IMR-90 (cell line): ENCODE measurements around the gene NEK5. TPM values are rescaled to one million over a fixed set of nuclear protein-coding genes. Genes with fewer than 3 reads are reported as not detected.

Experiments
- ATAC-seq: fragments of 200-7000 bp; cut with Tn5 transposase; 2 replicates; pipeline ENCODE4 v1.9.1; 2020; ENCODE audit warnings: low read depth, mild to moderate bottlenecking, moderate library complexity
- BruUV-seq: library from RNA; stranded (reverse); fragments of 400-500 nt; replicated peaks from 2 replicates; lab custom pipeline; 2021; lab: Mats Ljungman, UMichigan
- CTCF ChIA-PET: fragments of 300-600 bp; formaldehyde crosslinking; extraction: SDS; loops from one replicate; lab custom pipeline; 2021; ENCODE audit warnings: antibody characterized with exemption; lab: Yijun Ruan, JAX
- POLR2A ChIA-PET: fragments of 300-600 bp; sonication (Branson Sonifier 250); formaldehyde crosslinking; loops from one replicate; lab custom pipeline; 2022; ENCODE audit warnings: antibody characterized with exemption; ENCODE audit not compliant: unreplicated experiment; lab: Charles Lee
- DNase-seq: peaks from one replicate; pipeline ENCODE4 v3.0.0; 2013
- H2AFZ ChIP-seq: replicated peaks from 2 replicates; pipeline ENCODE3; 2013; ENCODE audit warnings: low read length, mild to moderate bottlenecking; ENCODE audit not compliant: poor library complexity
- H2AK5ac ChIP-seq: 2 replicates; pipeline ENCODE4 v1.6.1; 2013; ENCODE audit warnings: low read depth, low read length, inconsistent platforms
- H2AK9ac ChIP-seq: replicated peaks from 2 replicates; pipeline ENCODE3; 2013; ENCODE audit warnings: mild to moderate bottlenecking, low read depth, low read length, moderate library complexity; ENCODE audit not compliant: poor library complexity
- H2BK120ac ChIP-seq: 2 replicates; pipeline ENCODE4 v1.6.1; 2013; ENCODE audit warnings: low read depth, low read length, inconsistent platforms
- H2BK15ac ChIP-seq: 3 replicates; pipeline ENCODE4 v1.6.1; 2013; ENCODE audit warnings: low read depth, low read length, inconsistent platforms
- H2BK20ac ChIP-seq: 2 replicates; pipeline ENCODE4 v1.6.1; 2013; ENCODE audit warnings: low read depth, mild to moderate bottlenecking, inconsistent platforms, low read length, moderate library complexity
- H2BK5ac ChIP-seq: 2 replicates; pipeline ENCODE4 v1.6.1; 2013; ENCODE audit warnings: mild to moderate bottlenecking, low read depth, low read length, inconsistent platforms; ENCODE audit not compliant: poor library complexity, severe bottlenecking
- H3K14ac ChIP-seq: replicated peaks from 2 replicates; pipeline ENCODE4 v1.6.1; 2013; ENCODE audit warnings: low read depth, low read length, inconsistent platforms
- H3K18ac ChIP-seq: 2 replicates; pipeline ENCODE4 v1.6.1; 2013; ENCODE audit warnings: low read depth, low read length, control low read depth
- H3K23ac ChIP-seq: 2 replicates; pipeline ENCODE4 v1.6.1; 2013; ENCODE audit warnings: low read depth, low read length, inconsistent platforms
- H3K27ac ChIP-seq: 2 replicates; pipeline ENCODE4 v1.5.1; 2013; ENCODE audit warnings: mild to moderate bottlenecking, control low read depth, low read length; ENCODE audit not compliant: insufficient read depth
- H3K27me3 ChIP-seq: 2 replicates; pipeline ENCODE4 v1.6.1; 2013; ENCODE audit warnings: low read length; ENCODE audit not compliant: control insufficient read depth, insufficient read depth
- H3K36me3 ChIP-seq: 2 replicates; pipeline ENCODE4 v1.6.1; 2013; ENCODE audit warnings: low read length, mixed read lengths; ENCODE audit not compliant: control insufficient read depth, insufficient read depth
- H3K4ac ChIP-seq: 2 replicates; pipeline ENCODE4 v1.6.1; 2013; ENCODE audit warnings: low read depth, low read length, inconsistent platforms
- H3K4me1 ChIP-seq: 2 replicates; pipeline ENCODE4 v1.6.1; 2013; ENCODE audit warnings: low read length, mixed read lengths; ENCODE audit not compliant: control insufficient read depth, insufficient read depth
- H3K4me2 ChIP-seq: 2 replicates; pipeline ENCODE4 v1.6.1; 2013; ENCODE audit warnings: low read depth, mild to moderate bottlenecking, control low read depth, low read length, moderate library complexity
- H3K4me3 ChIP-seq: 2 replicates; pipeline ENCODE4 v1.5.1; 2013; ENCODE audit warnings: low read depth, mild to moderate bottlenecking, control low read depth, low read length, moderate library complexity; ENCODE audit not compliant: insufficient read depth
- H3K56ac ChIP-seq: 2 replicates; pipeline ENCODE4 v1.6.1; 2013; ENCODE audit warnings: low read length, inconsistent platforms; ENCODE audit not compliant: insufficient read depth; ENCODE audit errors: extremely low read depth
- H3K79me1 ChIP-seq, 2 experiments: 2 replicates each; pipeline ENCODE4 v1.6.1; 2013; ENCODE audit warnings: low read length in 2 of 2, inconsistent platforms in 1 of 2, low read depth in 1 of 2
- H3K9ac ChIP-seq: 2 replicates; pipeline ENCODE4 v1.6.1; 2013; ENCODE audit warnings: low read depth, low read length, control low read depth
- H3K9me1 ChIP-seq: 2 replicates; pipeline ENCODE4 v1.6.1; 2013; ENCODE audit warnings: low read length, inconsistent platforms; ENCODE audit not compliant: insufficient read depth
- H3K9me3 ChIP-seq: 2 replicates; pipeline ENCODE4 v1.6.1; 2013; ENCODE audit warnings: low read length; ENCODE audit not compliant: control insufficient read depth, insufficient read depth
- H4K20me1 ChIP-seq: 2 replicates; pipeline ENCODE4 v1.6.1; 2013; ENCODE audit warnings: low read length, inconsistent platforms; ENCODE audit not compliant: insufficient read depth
- H4K5ac ChIP-seq: 2 replicates; pipeline ENCODE4 v1.6.1; 2013; ENCODE audit warnings: mild to moderate bottlenecking, low read depth, low read length, control low read depth
- H4K8ac ChIP-seq, 2 experiments: 2 replicates each; pipeline ENCODE4 v1.6.1; 2013; ENCODE audit warnings: low read depth in 2 of 2, low read length in 2 of 2, control low read depth in 1 of 2, inconsistent platforms in 1 of 2
- H4K91ac ChIP-seq: 2 replicates; pipeline ENCODE4 v1.6.1; 2013; ENCODE audit warnings: low read depth, low read length, inconsistent platforms; ENCODE audit not compliant: insufficient read depth
- CHD1 ChIP-seq: IDR thresholded peaks from 2 replicates; pipeline ENCODE4 v1.6.1; 2012; ENCODE audit warnings: low read depth, low read length, improper control_type of control experiment
- ELK1 ChIP-seq: fragments of 150-350 bp; IDR thresholded peaks from 2 replicates; pipeline ENCODE4 v1.6.1; 2016; ENCODE audit warnings: low read depth, mild to moderate bottlenecking, low read length, moderate library complexity, borderline replicate concordance
- MAFK ChIP-seq: IDR thresholded peaks from 2 replicates; pipeline ENCODE4 v1.6.1; 2012; ENCODE audit warnings: low read depth, low read length, improper control_type of control experiment
- MAZ ChIP-seq: IDR thresholded peaks from 2 replicates; pipeline ENCODE4 v1.6.1; 2012; ENCODE audit warnings: low read depth, mild to moderate bottlenecking, low read length, improper control_type of control experiment, moderate library complexity, borderline replicate concordance
- MXI1 ChIP-seq: IDR thresholded peaks from 2 replicates; pipeline ENCODE4 v1.6.1; 2012; ENCODE audit warnings: low read depth, mild to moderate bottlenecking, low read length, moderate library complexity, borderline replicate concordance
- POLR2A ChIP-seq: IDR thresholded peaks from 2 replicates; pipeline ENCODE4 v1.6.1; 2012; ENCODE audit warnings: mild to moderate bottlenecking, low read depth, low read length
- RAD21 ChIP-seq: IDR thresholded peaks from 2 replicates; pipeline ENCODE4 v1.6.1; 2012; ENCODE audit warnings: low read length, improper control_type of control experiment
- SMC3 ChIP-seq: fragments of 150-350 bp; IDR thresholded peaks from 2 replicates; pipeline ENCODE4 v1.6.1; 2016; ENCODE audit warnings: low read depth, mild to moderate bottlenecking, antibody characterized with exemption, low read length, moderate library complexity
- USF2 ChIP-seq: fragments of 150-350 bp; IDR thresholded peaks from 2 replicates; pipeline ENCODE4 v1.6.1; 2017; ENCODE audit warnings: mild to moderate bottlenecking, antibody characterized with exemption, low read length, low read depth
- WGBS, 2 experiments: methylation state at CpG; one replicate each; pipeline versions ENCODE4 v1.1.5 to v1.1.7; 2013; ENCODE audit warnings: missing lambda C conversion rate in 2 of 2; ENCODE audit not compliant: insufficient read length in 1 of 2; ENCODE audit errors: extremely low coverage in 2 of 2; 5-methylcytosine and 5-hydroxymethylcytosine counted together
- dilution Hi-C: fragments of 300-500 bp; cut with HindIII; formaldehyde crosslinking; loops from one replicate; pipeline ENCODE4 v1.14.3; 2018; ENCODE audit warnings: low sequenced_read_pairs; ENCODE audit not compliant: unreplicated experiment
- in situ Hi-C: fragments of 300-500 bp; cut with MboI; formaldehyde crosslinking; loops from 3 replicates; pipeline ENCODE4 v1.14.3; 2019; ENCODE audit warnings: low sequenced_read_pairs, inconsistent platforms, mixed read lengths
- intact Hi-C: fragments of 100-400 bp; cut with micrococcal nuclease; formaldehyde crosslinking; loops from 2 replicates; pipeline ENCODE4 v1.10.0; 2022
- polyA plus RNA-seq, 3 experiments: library from polyadenylated mRNA; depleted of rRNA; stranded (reverse); fragments of >200 nt; gene quantifications; 2 replicates each; pipeline ENCODE4 v1.2.3, GENCODE V29; 2012; ENCODE audit warnings: low replicate concordance in 1 of 3
- total RNA-seq: library from RNA; depleted of rRNA; stranded (reverse); fragments of >200 nt; gene quantifications from 2 replicates; pipeline ENCODE4 v1.2.3, GENCODE V29; 2012
- TF ChIP-seq, protein P1 (sequence below): conservative IDR thresholded peaks from 2 replicates; pipeline ENCODE4 v1.5.1; 2012; ENCODE audit warnings: mild to moderate bottlenecking, low read depth, low read length, improper control_type of control experiment

The NEK5 gene
- total and polyA plus RNA-seq, 2 of the 4 experiments (the other 2 are of a cell fraction) = not detected

DNA sequence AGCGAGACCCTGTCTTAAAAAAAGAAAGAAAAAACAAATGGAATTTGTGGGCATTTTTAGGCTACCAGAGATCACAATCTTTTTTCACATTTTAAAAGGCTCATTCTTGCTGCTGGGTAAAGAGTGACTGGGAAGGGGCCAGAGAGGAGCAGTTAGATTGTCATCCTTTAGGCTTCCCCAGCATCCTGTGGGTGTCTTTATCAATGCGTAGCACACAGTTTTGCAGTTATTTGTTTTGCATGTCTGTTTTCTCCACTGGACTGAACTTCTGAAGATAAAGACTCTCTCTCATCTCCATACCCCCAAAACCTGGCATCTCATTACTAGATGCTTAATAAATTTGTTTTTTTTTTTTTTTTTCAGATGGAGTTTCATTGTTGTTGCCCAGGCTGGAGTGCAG lies 106.5 kb downstream of the NEK5 start:
- H3K56ac ChIP-seq = no peak overlapping the region
- intact Hi-C loops = no loop called here
- H3K4me1 ChIP-seq = no peaks in the 10 kb centered on the region
- CTCF ChIA-PET = no interaction called here
- no peak overlapping the region for H3K14ac ChIP-seq
- no peak overlapping the region for H4K8ac ChIP-seq
- H3K79me1 ChIP-seq = peaks cover 18 to 27% of the 10 kb centered on the region in 2 experiments
- no peak overlapping the region for H3K18ac ChIP-seq
- no peak overlapping the region for H4K5ac ChIP-seq
- in situ Hi-C loops = loop anchor here (25.0 kb wide), 1 partner anchor 440 kb away; the partner anchor contains the start of genes CKAP2 and VPS36
- no peak overlapping the region for H3K9ac ChIP-seq
- no peak overlapping the region for H2BK5ac ChIP-seq
- TF ChIP-seq, protein P1, sequence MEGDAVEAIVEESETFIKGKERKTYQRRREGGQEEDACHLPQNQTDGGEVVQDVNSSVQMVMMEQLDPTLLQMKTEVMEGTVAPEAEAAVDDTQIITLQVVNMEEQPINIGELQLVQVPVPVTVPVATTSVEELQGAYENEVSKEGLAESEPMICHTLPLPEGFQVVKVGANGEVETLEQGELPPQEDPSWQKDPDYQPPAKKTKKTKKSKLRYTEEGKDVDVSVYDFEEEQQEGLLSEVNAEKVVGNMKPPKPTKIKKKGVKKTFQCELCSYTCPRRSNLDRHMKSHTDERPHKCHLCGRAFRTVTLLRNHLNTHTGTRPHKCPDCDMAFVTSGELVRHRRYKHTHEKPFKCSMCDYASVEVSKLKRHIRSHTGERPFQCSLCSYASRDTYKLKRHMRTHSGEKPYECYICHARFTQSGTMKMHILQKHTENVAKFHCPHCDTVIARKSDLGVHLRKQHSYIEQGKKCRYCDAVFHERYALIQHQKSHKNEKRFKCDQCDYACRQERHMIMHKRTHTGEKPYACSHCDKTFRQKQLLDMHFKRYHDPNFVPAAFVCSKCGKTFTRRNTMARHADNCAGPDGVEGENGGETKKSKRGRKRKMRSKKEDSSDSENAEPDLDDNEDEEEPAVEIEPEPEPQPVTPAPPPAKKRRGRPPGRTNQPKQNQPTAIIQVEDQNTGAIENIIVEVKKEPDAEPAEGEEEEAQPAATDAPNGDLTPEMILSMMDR = no peak
- no peak for TF ChIP-seq RAD21
- no peak for TF ChIP-seq ELK1
- no peak for TF ChIP-seq CHD1
- no peak for TF ChIP-seq SMC3
- no peak for TF ChIP-seq MAFK
- no peak for TF ChIP-seq MAZ
- TF ChIP-seq MXI1 = no peak
- TF ChIP-seq USF2 = no peak
- TF ChIP-seq POLR2A = no peak
- no peak overlapping the region for H3K27ac ChIP-seq
- no peak overlapping the region for H3K23ac ChIP-seq
- ATAC-seq (no peak), DNase-seq (no peak)
- BruUV-seq = no TSS peak
- H3K9me3 ChIP-seq = no peaks in the 10 kb centered on the region
- H4K91ac ChIP-seq = no peak overlapping the region
- no CpG with 5 or more reads among the region's 2 CpGs for WGBS, 2 experiments
- H2AK9ac ChIP-seq = no peak overlapping the region
- no peak overlapping the region for H2BK120ac ChIP-seq
- POLR2A ChIA-PET = no interaction called here
- H2BK20ac ChIP-seq = no peak overlapping the region
- no peak overlapping the region for H3K4me2 ChIP-seq
- no peak overlapping the region for H3K4ac ChIP-seq
- peaks cover 8% of the 10 kb centered on the region; the same call in 1 of the 2 replicates for H3K9me1 ChIP-seq
- H2BK15ac ChIP-seq = no peak overlapping the region
- H3K27me3 ChIP-seq = no peaks in the 10 kb centered on the region
- dilution Hi-C loops = no loop called here
- H2AK5ac ChIP-seq = no peak overlapping the region
- no peak overlapping the region for H2AFZ ChIP-seq
- peaks cover 21% of the 10 kb centered on the region for H3K36me3 ChIP-seq
- no peaks in the 10 kb centered on the region for H4K20me1 ChIP-seq
- no peak overlapping the region for H3K4me3 ChIP-seq
